Measurements from ENCODE around the gene ADAP2. TPM values are rescaled to one million over a fixed set of nuclear protein-coding genes. Genes with fewer than 3 reads are reported as not detected.

ADAP2 gene
- total RNA-seq, 2 experiments from 2014 or later: 1.4 to 2.6 TPM

GRCh38 chr17:30897311-30897710, 24.4 kb upstream of the ADAP2 start:
- no peak overlapping the region for H3K4me2 ChIP-seq (ENCODE audit: low read length)
- H2AFZ ChIP-seq (ENCODE audit: low read length): no peak overlapping the region
- H3K27ac ChIP-seq (ENCODE audit: low read depth, low read length, poor library complexity, severe bottlenecking): no peak overlapping the region
- TF ChIP-seq EZH2phosphoT487 (IDR thresholded peaks at IDR 0.05; ENCODE audit: borderline replicate concordance, low read depth, low read length): no peak
- TF ChIP-seq CTCF (conservative IDR thresholded peaks at IDR 0.05; ENCODE audit: low read length): no peak
- DNase-seq (ENCODE audit: low spot score): no peak
- no peaks in the 10 kb centered on the region for H4K20me1 ChIP-seq (ENCODE audit: insufficient read depth, low read length)
- ChIA-PET POLR2A (interaction anchor here (1.0 to 1.2 kb wide), 2 partner anchors 9 to 13 kb away, joined by 3 read pairs; no protein-coding TSS in a partner anchor), CTCF (ENCODE audit: unreplicated experiment) (no interaction called here)
- intact Hi-C loops (cut with micrococcal nuclease; ENCODE audit: unreplicated experiment): no loop called here
- peaks cover 94% of the 10 kb centered on the region for H3K36me3 ChIP-seq (ENCODE audit: insufficient read depth, low read length)
- no peak overlapping the region for H3K4me3 ChIP-seq (ENCODE audit: low read depth, low read length, poor library complexity, severe bottlenecking)
- no TSS peak for BruUV-seq (replicated peaks)
- no peaks in the 10 kb centered on the region for H3K9me2 ChIP-seq (ENCODE audit: insufficient read depth, low read length)
- no peaks in the 10 kb centered on the region for H3K4me1 ChIP-seq (ENCODE audit: insufficient read depth, low read length, poor library complexity, severe bottlenecking)
- no peaks in the 10 kb centered on the region for H3K9me3 ChIP-seq (ENCODE audit: low read length)
- no peaks in the 10 kb centered on the region for H3K79me2 ChIP-seq (ENCODE audit: insufficient read depth, low read depth, low read length)

GRCh38 chr17:30905742-30906100, 16.0 kb upstream of the ADAP2 start:
- H3K27ac ChIP-seq (ENCODE audit: low read depth, low read length, poor library complexity, severe bottlenecking): peak overlapping the region; percentile 15
- peaks cover 25% of the 10 kb centered on the region for H3K4me1 ChIP-seq (ENCODE audit: insufficient read depth, low read length, poor library complexity, severe bottlenecking)
- peaks cover 26% of the 10 kb centered on the region for H3K79me2 ChIP-seq (ENCODE audit: insufficient read depth, low read depth, low read length)
- BruUV-seq (replicated peaks): TSS peak; percentile 84
- ChIA-PET CTCF (ENCODE audit: unreplicated experiment) (no interaction called here), POLR2A (interaction anchor here (0.6 to 0.7 kb wide), 5 partner anchors 11 to 777 kb away, joined by 3 to 5 read pairs (median 4); no protein-coding TSS in a partner anchor)
- H3K4me2 ChIP-seq (ENCODE audit: low read length): peak overlapping the region; percentile 86
- H3K9me3 ChIP-seq (ENCODE audit: low read length): no peaks in the 10 kb centered on the region
- H3K4me3 ChIP-seq (ENCODE audit: low read depth, low read length, poor library complexity, severe bottlenecking): peak overlapping the region; percentile 93
- intact Hi-C loops (cut with micrococcal nuclease; ENCODE audit: unreplicated experiment): no loop called here
- peaks cover 30% of the 10 kb centered on the region for H3K36me3 ChIP-seq (ENCODE audit: insufficient read depth, low read length)
- H3K9me2 ChIP-seq (ENCODE audit: insufficient read depth, low read length): no peaks in the 10 kb centered on the region
- H2AFZ ChIP-seq (ENCODE audit: low read length): peak overlapping the region; percentile 73
- no peaks in the 10 kb centered on the region for H4K20me1 ChIP-seq (ENCODE audit: insufficient read depth, low read length)
- no peak for TF ChIP-seq EZH2phosphoT487 (IDR thresholded peaks at IDR 0.05; ENCODE audit: borderline replicate concordance, low read depth, low read length)
- no peak for TF ChIP-seq CTCF (conservative IDR thresholded peaks at IDR 0.05; ENCODE audit: low read length)
- DNase-seq (ENCODE audit: low spot score): peak; percentile 9

GRCh38 chr17:30906101-30906911, 15.4 kb upstream of the ADAP2 start, which contains the start of gene TEFM:
TSS of gene TEFM (minus strand) at chr17:30906238. CDS start at chr17:30906198, 40 bp downstream.
- H3K27ac ChIP-seq (ENCODE audit: low read depth, low read length, poor library complexity, severe bottlenecking): peak within 1 kb of the TSS; percentile 26
- POLR2A ChIA-PET: interaction anchor here (0.5 to 0.9 kb wide), 7 partner anchors 9 to 778 kb away, joined by 3 to 5 read pairs (median 4); no protein-coding TSS in a partner anchor
- H3K9me2 ChIP-seq (ENCODE audit: insufficient read depth, low read length): no peaks in the 10 kb centered on the region
- CTCF ChIA-PET (ENCODE audit: unreplicated experiment): no interaction called here
- peaks cover 26% of the 10 kb centered on the region for H3K79me2 ChIP-seq (ENCODE audit: insufficient read depth, low read depth, low read length)
- no peak for TF ChIP-seq CTCF (conservative IDR thresholded peaks at IDR 0.05; ENCODE audit: low read length)
- TF ChIP-seq EZH2phosphoT487 (IDR thresholded peaks at IDR 0.05; ENCODE audit: borderline replicate concordance, low read depth, low read length): no peak
- peak within 1 kb of the TSS; percentile 93 for H3K4me3 ChIP-seq (ENCODE audit: low read depth, low read length, poor library complexity, severe bottlenecking)
- no peaks in the 10 kb centered on the region for H3K9me3 ChIP-seq (ENCODE audit: low read length)
- peak; percentile 91 for DNase-seq (ENCODE audit: low spot score)
- H4K20me1 ChIP-seq (ENCODE audit: insufficient read depth, low read length): no peaks in the 10 kb centered on the region
- intact Hi-C loops (cut with micrococcal nuclease; ENCODE audit: unreplicated experiment): no loop called here
- H2AFZ ChIP-seq (ENCODE audit: low read length): peak within 1 kb of the TSS; percentile 96
- TSS peak; percentile 70 for BruUV-seq (replicated peaks)
- peaks cover 24% of the 10 kb centered on the region for H3K36me3 ChIP-seq (ENCODE audit: insufficient read depth, low read length)
- peak within 1 kb of the TSS; percentile 86 for H3K4me2 ChIP-seq (ENCODE audit: low read length)
- H3K4me1 ChIP-seq (ENCODE audit: insufficient read depth, low read length, poor library complexity, severe bottlenecking): peaks cover 25% of the 10 kb centered on the region
